Ramos (cell line): ENCODE data around the gene MARCHF3.
"Not testable (repeated sequence)": the region's sequence is repeated elsewhere in the genome, so short reads cannot be mapped to it uniquely, and the experiment has no call there.

Experiments
- in situ Hi-C: fragments of 300-500 bp; cut with MboI; formaldehyde crosslinking; loops from one replicate; pipeline ENCODE4 v1.14.3; 2022; ENCODE audit warnings: low sequenced_read_pairs; ENCODE audit not compliant: unreplicated experiment

Gene MARCHF3

DNA sequence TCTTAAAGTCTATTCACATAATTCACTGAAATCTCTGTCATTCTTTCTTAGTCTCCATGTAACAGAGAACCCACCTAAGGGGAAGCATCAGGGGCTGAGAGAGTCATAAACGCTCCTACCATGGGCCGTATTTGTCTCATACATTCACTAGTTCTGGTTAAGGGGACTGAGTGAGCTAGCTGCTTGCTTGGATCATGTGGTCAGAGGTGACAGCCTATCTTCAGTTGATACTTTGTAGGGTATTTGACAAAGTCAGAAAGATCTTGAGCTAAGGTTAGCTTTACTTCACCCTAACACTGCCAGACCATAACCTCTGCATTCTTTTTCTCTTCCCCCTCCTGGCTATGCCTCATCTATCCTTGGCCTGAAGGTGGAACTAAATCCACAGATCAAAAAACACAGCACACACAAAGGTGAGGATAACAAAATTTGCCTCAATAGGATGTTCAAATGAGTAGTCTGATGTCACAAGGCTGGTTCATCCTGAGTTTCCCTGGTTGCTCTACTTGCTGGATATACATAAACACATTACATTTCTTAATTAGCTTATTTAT is 66.5 kb downstream of the MARCHF3 start:
- in situ Hi-C loops: no loop called here

DNA sequence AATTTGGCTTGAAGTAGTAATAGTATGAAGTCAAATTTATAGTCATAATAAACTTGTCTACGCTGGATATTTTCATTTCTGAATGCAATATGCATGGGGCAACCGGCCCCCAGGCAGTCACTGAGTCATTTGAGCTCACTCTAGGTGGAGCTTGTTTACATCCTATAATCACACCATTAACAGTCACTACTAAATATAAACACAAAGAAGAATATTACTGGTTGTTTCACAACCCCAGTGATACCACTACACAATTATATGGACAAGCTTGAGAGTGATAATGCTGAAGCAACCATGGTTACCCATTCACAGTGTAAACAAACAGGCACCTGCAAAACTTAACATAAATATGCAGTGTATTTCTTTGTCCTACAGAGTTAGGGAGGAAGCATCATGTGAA is 68.7 kb downstream of the MARCHF3 start:
- in situ Hi-C loops: no loop called here

GRCh38 chr5:126961128-126961527 is 69.2 kb downstream of the MARCHF3 start:
- in situ Hi-C loops: no loop called here

DNA sequence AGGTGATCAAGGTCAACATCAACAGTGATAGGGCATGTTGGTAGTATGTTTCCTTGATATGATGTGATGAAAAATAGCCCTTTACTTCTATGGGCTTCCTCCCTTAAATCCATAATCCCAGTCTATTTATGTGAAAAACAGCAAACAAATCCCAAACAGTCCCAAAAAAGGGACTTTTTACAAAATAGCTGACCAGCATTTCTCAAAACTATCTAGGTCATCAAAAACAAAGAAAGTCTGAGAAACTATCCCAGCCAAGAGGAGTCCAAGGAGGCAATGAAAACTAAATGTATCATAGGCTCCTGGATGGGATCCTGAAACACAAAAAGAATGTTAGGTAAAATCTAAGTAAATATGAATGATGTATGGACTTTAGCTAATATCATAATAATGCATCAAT is 71.2 kb downstream of the MARCHF3 start:
- in situ Hi-C loops: no loop called here

DNA sequence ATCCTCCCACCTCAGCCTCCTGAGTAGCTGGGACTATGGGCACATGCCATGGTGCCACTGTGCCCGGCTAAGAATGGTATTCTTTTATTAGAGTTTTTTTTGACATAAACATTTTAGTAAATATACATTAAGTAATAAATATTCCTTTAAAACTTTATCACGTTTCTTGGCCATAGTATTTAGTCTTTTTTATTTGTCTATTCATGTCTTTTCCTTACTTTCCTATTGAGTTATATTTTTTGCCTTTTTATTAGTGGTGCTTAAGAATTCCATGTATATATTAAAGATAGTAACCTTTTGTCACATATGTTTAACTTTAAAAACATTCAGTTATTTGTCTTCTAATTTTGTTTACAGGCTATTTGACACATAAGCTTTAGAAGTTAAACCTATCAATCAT is 73.4 kb downstream of the MARCHF3 start:
- in situ Hi-C loops: no loop called here

- in situ Hi-C loops: no loop called here
These were observed 75.4 kb downstream of the MARCHF3 start for GRCh38 chr5:126954981-126955380.

- in situ Hi-C loops: no loop called here
These were observed 76.7 kb downstream of the MARCHF3 start for GRCh38 chr5:126953640-126954039.

GRCh38 chr5:126949475-126949874 is 80.9 kb downstream of the MARCHF3 start:
- in situ Hi-C loops: no loop called here

GRCh38 chr5:126948453-126948852 is 81.9 kb downstream of the MARCHF3 start:
- in situ Hi-C loops: no loop called here

GRCh38 chr5:126948011-126948355 is 82.4 kb downstream of the MARCHF3 start:
- in situ Hi-C loops: no loop called here

DNA sequence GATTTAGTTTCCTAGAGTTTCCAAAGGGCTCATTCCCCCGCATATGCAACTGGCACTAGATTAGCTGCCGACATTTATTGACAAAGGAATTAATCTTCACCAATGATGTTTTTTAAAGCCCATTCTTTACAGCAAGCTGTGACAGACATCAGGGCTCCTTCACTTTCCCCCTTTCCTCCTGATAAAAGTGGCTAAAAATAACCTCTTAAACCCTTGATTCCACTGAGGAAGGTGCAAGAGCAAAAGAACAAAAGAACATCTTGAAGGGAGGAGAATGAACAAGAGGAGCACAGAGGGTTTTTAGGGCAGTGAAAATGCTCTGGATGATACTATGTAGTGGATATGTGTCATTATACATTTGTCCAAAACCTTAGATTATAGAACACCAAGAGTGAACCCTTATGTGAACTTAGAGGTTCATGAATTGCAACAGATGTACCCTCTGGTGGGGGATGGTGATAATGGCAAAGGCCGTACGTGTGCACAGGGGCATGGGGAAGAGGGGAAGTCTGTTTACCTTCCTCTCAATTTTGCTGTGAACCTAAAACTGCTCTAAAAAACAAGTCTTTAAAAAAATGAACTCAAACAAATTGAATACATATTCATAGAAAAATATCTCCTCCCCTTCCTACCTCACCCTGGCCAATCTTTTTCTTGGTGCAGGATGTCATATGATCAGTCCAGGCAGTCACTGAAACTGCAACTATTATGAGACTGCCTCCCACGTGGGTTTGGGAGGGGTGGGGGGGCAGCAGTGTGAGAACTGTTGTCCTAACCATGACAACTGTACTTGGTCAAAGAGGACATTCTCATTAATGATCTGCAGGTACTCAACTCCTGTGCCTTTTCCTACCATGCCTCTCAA is 83.0 kb downstream of the MARCHF3 start:
- in situ Hi-C loops: no loop called here

GRCh38 chr5:126942908-126943307 is 87.5 kb downstream of the MARCHF3 start:
- in situ Hi-C loops: not testable (repeated sequence)

DNA sequence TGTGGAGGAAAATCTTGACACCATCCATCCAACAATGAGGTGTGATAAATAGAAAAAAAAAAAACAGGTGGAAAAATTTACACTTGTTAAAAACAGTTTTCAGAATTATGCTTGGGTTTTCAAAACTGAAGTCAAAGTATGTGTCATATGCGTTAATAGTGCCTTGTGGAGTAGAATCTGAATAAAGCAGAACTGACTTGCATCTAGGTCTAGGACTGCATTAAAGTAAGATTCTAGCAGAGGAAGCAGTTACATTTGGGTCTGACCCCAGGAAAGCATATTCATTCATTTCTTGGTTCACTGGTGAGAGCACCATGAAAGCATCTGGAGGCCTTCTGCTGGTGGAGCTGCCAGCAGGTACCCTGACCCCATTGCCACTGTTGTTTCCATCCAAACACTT is 89.0 kb downstream of the MARCHF3 start:
- in situ Hi-C loops: no loop called here

DNA sequence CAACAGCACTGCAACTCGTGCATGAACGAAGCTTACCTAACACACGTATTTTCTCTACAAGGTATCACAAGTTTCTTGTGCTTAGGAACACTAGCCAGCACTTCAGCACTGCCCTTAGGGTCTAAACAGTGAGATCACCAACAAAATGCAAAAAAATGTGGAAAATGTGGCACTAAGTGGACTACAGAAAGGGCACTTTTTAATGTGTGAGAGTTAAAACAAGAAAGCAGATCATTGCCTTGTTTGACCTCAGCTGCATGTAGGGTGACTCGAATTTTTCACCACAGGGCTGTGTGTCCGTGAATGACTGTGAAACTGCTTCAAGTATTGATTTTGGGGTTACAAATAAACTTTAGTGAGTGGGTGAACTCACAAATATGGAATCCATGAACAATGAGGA is 90.5 kb downstream of the MARCHF3 start:
- in situ Hi-C loops: no loop called here

GRCh38 chr5:126938466-126938865 is 91.9 kb downstream of the MARCHF3 start:
- in situ Hi-C loops: no loop called here

- in situ Hi-C loops: no loop called here
These were observed 92.6 kb downstream of the MARCHF3 start for GRCh38 chr5:126937771-126938170.

- in situ Hi-C loops: no loop called here
These were observed 93.5 kb downstream of the MARCHF3 start for GRCh38 chr5:126936775-126937418.

- in situ Hi-C loops: no loop called here
These were observed 98.2 kb downstream of the MARCHF3 start for GRCh38 chr5:126931963-126932660.

DNA sequence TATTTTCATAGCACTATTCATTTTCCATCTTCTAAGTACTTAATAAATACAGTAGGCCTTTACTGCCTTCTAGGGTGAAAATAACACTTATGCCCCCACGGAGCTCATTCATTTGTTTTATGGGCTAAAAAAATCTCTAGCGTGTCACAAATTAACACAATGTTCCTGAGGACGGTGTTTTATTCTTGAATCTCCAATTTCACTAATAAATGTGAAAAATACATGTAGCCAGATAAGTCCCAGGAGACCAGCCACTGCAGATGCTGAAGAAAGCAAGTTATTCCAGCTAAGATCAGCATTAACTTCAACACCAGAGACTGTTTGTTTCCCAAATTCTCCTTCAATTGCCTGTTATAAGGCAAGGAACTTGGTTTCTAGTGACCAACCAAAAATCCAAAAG is 102.3 kb downstream of the MARCHF3 start:
- in situ Hi-C loops: no loop called here

DNA sequence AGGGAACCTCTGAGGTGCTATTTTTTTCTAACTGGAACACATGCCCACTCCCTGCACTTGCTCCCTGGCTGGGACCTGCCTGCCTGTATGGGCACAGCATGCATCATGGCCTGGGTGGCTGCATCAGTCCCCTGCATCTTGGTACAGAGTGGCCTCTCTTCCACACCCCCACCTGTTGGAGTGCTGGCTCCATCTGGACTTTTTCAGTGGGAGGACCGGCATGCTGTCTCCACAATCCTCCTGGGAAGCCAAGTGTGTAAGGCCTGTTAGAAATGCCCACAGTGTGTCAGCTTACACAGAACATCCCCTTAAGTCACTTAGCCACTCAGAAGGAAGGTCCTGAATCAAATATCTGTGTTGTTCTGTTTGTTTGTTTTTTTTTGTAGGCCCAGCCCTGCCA is 102.9 kb downstream of the MARCHF3 start:
- in situ Hi-C loops: no loop called here

DNA sequence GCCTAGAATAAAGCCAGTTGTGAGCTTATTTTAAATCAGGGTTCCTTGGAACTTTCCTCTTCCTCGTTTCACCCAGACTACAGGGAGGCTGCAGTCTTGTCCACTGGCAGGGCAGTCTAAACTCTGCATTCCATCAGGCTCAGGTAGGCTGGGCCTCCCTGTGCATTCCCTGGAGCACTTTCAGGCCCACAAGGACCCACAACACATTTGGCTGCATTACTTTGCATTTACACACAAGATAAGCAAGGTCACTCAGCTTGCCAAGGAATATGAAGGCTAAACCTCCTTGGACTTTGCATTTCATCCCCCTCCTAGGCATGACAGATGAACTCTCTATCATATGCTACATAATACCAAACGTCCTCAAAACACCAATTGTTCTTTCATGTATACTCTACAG is 104.2 kb downstream of the MARCHF3 start:
- in situ Hi-C loops: no loop called here
